Stimulated activated naive CD8-positive, alpha-beta T cell treated with anti-CD3 and anti-CD28 coated beads, Interleukin-15, Interleukin-2, amounts not matched to agents 100 U/mL and 50 U/mL, for 24 hours (primary cell): Measurements from ENCODE around the gene ATPAF2.

ENCODE experiments used
- ATAC-seq: fragments of 150-1000 bp; cut with Tn5 transposase; one replicate; pipeline ENCODE4 v1.10.0; 2021
- DNase-seq: peaks from one replicate; pipeline ENCODE4 v3.0.0; 2021

ATPAF2 gene

DNA sequence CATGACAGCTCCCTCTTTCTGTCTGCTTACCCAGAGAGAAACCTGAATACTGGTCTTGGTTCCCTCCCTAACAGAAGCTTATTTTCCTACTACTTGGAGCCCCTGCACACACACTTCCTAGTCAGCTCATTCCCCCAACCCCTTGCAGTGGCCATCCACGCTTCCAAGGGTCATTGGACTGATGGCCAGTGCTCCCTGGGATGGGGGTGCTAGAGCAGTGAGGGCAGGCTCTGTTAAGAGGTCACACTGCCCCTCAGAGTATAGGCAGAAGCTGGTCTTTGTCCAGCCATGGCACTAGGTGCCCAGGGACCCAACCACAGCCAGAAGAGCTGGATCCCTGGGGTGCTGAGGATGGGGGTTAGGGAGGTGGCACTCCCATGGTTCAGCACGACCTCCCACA lies 53.8 kb downstream of the ATPAF2 start:
- no peak for DNase-seq
- ATAC-seq, result no peak

DNA sequence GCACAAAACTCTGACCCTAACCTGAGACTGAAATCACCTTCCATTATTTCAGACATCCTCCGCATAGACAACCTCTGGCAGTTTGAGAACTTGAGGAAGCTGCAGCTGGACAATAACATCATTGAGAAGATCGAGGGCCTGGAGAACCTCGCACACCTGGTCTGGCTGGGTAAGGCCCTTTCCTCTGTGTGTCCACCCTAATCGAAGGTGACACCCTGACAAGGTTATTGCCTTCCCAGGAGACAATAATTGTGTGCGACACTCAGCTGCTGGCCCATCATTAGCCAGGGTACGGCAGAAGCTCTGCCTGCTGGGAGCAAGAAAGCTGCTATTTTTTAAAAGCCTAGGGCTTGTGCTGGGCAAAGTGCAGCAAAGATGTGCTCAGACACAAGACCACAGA lies 55.2 kb downstream of the ATPAF2 start:
- DNase-seq (no peak), ATAC-seq (no peak)

DNA sequence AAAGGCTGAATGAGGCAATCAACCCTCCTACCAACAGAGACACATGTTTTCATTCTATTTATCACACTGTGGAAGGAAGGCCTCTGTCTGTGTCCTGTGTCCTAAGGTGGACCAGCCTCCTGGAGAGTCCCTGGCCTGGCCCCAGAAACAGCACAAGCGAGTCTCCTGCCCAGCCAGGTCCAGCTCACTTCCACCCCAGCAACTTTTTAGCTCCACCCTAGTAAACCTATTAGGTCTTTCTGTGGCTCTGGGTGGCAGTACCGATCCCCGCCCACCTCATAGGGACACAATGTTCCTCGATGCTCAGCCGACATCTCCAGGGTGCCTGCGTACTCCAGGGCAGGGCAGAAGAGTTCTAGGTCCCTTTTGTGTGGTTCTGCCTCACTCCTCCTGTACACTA lies 55.6 kb downstream of the ATPAF2 start:
- DNase-seq, result no peak
- ATAC-seq, result no peak

DNA sequence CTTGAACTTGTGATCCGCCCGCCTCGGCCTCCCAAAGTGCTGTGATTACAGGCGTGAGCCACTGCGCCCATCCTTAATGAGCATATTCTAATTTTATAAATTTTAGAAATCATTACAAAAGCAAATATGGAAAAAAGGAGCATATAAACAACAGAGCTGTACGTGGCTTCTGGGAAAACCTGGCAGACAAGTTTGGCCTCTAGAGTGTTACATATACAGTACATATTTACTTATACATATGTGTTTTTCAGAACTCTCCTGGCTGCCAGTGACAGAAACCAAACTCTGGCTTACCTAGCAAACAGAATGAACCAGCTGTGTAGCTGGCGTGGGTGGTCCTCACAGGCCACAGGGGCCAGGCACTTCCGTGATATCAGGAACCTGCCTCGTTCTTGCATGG lies 56.2 kb downstream of the ATPAF2 start:
- no peak for ATAC-seq

DNA sequence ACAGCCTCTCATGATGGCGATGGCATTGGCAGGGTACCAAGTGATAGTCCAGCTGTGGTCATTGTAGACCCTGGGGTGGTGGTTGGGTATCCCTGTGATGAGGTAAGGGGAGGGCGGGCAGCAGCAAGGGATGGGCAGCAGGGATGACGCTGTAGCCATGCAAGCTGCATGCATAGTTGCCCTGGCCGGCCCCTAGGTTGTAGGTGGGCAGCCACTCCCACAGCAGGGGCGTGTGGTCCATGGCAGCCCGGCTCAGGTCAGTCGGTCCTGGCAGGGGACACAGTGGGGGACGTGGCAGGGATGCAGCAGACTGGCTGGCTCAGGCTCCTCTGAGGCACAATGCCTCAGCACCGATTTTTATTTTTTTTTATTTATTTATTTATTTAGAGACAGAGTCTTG lies 57.6 kb downstream of the ATPAF2 start:
- DNase-seq, result no peak
- no peak for ATAC-seq

More for the DNA sequence above, 56.2 kb downstream of the ATPAF2 start:
- no peak for DNase-seq

DNA sequence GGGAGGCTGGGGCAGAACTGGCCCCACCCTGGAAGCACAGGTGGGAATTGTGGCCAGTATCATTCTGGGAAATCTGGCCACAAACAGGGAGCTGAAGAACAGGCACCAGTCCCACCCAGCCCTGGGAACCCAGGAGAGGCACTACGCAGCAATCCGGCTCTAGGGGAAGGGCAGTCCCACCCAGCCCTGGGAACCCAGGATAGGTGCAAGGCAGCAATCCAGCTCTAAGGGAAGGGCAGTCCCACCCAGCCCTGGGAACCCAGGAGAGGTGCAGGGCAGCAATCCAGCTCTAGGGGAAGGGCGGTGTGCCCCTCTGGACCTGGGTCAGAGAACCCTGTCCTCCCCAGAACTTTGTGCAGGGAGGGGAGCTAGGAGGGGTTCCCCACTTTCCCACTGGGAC lies 59.2 kb downstream of the ATPAF2 start:
- no peak for ATAC-seq
- no peak for DNase-seq

DNA sequence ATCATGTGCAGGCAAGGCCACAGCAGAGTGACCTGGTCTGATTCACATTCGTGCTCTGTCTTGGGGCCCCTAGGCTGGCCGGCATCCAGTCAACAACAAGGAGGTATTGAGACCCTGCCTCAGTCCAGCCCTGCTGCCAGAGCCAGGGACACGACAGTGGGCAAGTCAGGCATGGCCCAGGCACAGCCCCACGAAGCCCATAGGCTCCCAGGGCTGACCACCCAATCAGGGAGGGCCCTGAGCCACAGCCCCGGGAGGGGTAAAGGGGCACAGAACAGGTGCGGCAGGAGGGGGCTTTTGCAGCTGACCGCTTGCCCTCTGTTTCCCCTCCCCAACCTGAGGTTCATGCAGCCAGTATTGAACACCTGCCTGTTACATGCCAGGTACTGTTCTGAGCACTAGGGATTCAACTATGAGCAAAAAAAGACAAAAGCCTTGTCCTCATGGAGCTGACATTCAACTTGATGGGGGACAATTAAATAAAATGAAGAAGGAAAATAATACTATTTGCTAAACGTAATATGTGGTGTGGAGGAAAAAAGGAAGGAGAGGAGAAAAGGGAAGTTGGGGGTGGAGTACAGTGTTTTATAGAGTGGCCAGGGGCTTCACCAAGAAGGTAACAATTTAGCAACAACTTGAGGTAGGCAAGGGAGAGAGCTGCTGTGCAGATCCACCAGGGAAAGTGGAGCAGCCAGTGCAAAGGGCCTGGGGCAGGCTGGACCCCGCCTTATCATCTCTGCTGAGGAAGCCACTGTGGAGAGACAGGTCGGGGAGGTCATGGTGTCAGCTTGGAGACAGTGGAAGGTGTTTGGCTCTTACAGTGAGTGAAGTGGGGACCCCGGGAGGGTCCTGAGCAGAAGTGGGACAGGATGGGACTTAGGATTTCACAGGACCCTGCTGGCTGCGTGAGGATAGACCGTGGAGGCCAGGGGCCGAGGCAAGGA lies 60.2 kb downstream of the ATPAF2 start:
- no peak for ATAC-seq
- DNase-seq, result no peak

DNA sequence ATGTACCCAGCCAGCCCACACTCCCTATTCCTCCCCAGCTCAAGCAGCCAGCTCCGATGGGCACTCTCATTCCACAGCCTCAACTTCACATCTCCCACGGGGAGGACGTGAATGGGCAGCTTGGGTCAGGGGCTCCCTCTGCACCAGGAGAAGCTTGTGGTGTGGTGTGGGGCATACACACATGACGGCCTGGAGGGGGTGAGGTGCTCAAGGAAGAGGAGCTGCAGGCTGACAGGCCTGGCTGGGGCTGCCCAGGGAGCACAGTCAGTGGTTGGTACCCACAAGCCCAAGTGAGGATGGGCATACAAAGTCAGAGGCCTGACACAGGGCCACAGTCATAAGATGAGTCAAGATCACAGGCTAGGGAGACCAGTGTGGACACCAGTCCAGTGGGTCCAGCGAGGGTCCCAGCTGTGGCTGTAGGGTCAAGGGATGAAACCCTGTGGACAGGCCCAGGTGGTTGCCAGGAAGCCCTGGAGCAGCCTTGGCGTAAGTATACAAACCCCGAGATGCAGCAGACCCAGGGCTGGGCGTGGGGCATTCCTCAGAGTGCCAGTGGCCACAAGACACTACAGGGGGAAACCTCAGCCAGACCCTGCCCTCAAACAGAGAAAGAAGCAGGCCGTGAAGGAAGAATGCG lies 61.9 kb downstream of the ATPAF2 start:
- ATAC-seq, result no peak
- no peak for DNase-seq

DNA sequence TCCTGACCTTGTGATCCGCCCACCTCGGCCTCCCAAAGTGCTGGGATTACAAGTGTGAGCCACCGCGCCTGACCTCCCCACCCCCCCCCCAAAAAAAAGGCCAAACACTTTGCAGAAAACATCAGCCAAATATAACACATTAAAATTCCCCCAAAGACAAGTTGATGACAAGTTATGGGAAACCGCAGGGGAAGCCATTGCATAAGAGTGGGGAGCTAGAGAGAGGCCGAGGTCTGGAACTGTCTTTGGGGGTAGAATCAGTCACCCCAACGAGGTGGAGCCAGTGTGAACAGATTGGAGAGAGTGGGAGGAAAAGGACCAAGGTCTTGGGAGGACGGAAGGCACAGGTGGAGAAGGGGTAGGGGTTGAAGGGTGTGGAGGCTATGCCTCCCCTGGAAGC lies 63.5 kb downstream of the ATPAF2 start:
- ATAC-seq (no peak), DNase-seq (no peak)

DNA sequence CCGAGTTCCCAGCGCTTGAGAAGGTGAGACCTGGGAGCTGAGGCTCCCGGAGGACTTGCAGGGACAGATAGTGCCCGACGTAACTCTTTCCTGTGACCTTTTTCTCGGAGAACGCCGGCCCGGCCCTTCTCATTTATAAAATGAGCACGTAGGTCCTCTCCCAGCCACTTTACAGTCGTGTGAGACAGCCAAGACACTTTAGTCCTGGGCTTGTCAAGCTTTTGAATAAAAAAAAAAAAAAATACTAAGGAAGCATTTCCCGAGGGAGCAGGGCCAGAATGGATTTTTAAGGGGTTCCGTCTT lies 66.1 kb downstream of the ATPAF2 start:
- DNase-seq (no peak), ATAC-seq (no peak)

DNA sequence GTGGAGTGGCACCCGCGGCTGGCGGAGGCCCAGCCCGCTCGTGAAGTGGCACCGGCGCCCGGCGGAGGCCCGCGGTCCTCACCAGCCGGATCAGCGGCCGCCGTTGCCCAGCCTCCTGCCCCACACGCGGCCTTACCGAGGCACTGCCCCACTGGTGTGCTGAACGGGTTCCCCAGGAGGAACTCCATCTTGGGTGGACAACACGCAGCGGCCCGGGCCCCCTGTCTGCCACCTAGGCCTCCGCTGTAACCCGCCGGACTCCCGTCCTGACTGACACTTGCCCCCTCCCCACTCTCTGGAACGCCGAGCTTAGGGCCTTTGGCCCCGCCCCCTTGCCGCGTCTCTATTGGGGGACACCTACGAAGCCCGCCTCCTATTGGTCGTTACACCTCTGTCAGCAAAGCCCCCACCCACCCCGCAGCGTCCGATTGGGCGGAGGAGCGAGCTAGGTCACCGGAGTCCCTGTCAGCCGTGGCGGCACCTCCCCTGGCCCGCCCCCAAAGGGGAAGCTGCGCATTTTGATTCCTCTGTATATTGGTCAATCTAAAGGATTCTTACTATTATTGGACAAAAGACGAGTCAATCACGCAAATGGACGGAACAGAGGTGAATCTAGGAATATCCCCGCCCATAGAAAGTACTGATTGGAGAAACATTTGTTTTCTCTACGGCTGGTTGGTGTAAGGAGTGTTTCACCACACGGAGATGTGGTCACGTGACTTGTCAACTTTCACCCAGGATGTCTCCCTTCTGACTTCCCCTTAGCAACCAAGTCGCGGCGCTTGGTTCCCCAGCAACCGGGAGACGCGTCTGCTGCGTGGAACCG lies 66.6 kb downstream of the ATPAF2 start, which contains the start of the genes DRC3 and TOM1L2:
TSS of gene DRC3 (plus strand) at position 737 of the 826 bp plus-strand sequence. CDS start 4,737 bp downstream, outside the sequence.
TSS of gene TOM1L2 (minus strand) at position 275 of the 826 bp plus-strand sequence. CDS start at position 188, 87 bp downstream.
- ATAC-seq (peak; percentile 99), DNase-seq (peak; percentile 100)

DNA sequence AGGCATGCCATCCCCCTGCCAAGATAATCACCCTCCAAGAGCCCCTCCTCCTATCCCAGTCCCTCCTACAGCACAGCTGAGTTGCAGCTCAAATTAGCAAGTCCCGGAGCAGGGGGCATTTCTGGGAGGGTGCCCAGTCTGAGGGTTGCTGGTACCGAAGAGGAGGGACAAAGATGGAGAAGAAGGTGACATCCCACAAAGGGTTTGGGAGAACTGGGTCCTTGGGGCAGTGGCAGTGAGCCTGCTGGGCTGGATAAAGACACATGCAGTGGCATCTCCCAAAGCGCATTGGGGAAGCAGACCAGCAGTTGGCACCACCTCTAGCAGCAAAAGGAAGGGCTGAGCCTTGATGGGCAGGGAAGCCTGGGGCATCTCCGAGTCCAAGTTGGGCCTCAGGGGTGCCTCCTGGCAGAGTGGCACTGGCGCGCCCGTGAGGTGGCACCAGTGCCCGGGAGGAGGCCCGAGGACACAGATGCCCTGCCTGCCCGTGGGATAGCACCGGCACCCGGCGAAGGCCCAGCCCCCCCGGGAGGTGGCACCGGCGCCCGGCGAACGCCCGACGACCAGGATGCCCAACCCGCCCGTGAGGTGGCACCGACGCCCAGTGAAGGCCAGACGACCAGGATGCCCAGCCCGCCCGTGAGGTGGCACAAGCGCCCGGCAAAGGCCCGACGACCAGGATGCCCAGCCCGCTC lies 67.4 kb downstream of the ATPAF2 start:
- DNase-seq (peak; percentile 14), ATAC-seq (no peak)

DNA sequence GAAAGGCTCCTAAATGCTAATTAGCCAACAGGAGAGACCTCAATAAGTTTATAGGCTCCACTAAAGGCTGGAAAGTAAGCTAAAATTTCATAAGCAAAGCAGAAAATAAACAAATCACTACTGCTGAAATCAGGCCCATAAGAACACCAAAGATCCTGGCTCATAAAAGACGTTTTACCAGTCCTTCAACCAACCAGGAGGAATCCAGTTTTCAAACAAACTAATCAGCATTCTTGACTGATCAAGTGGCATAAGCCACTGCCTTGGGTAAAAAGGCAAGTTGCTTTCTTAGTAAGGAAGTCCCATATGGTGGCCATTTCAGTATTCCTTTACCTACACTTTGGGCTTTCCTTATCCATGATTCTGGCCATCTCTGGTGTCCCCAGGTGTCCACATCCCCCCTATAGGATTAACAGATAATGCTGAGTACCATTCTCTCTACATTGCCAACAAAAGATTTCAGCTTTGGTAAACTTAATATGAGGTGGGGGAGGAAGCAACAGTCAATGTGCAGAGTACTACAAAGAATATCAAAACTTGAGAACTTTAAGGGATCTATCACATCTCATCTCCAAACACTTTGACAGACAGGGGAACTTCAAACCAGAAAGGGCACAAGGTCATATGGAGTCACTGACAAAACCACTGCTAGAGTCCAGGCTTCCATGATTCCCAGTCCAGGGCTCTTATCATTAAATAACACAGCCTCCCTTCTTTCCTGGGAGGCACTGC lies 68.1 kb downstream of the ATPAF2 start:
- no peak for ATAC-seq
- DNase-seq, result no peak
